ENCODE results near the gene SATL1.
"Not testable (repeated sequence)": the region's sequence is repeated elsewhere in the genome, so short reads cannot be mapped to it uniquely, and the experiment has no call there.

The SATL1 gene

GRCh38 chrX:85109235-85109634 lies 134.3 kb downstream of the SATL1 start:
- no peak for DNase-seq (ENCODE audit: low spot score)

GRCh38 chrX:85108165-85108564 lies 135.4 kb downstream of the SATL1 start:
- DNase-seq (ENCODE audit: low spot score), result no peak

- DNase-seq (ENCODE audit: low spot score), result no peak
Observed at GRCh38 chrX:85107407-85107806, 136.2 kb downstream of the SATL1 start.

GRCh38 chrX:85089321-85089840 lies 154.2 kb downstream of the SATL1 start:
- DNase-seq (ENCODE audit: low spot score), result no peak

- DNase-seq (ENCODE audit: low spot score), result peak; percentile 19
Observed at GRCh38 chrX:85084770-85085393, 158.7 kb downstream of the SATL1 start.

GRCh38 chrX:85077247-85077646 lies 166.3 kb downstream of the SATL1 start:
- not testable (repeated sequence) for DNase-seq (ENCODE audit: low spot score)

GRCh38 chrX:85065512-85066198 lies 177.9 kb downstream of the SATL1 start:
- no peak for DNase-seq (ENCODE audit: low spot score)

- no peak for DNase-seq (ENCODE audit: low spot score)
Observed at GRCh38 chrX:85052636-85053343, 190.8 kb downstream of the SATL1 start.

- DNase-seq (ENCODE audit: low spot score), result no peak
Observed at GRCh38 chrX:85052205-85052604, 191.4 kb downstream of the SATL1 start.

- no peak for DNase-seq (ENCODE audit: low spot score)
Observed at GRCh38 chrX:85051627-85052026, 192.0 kb downstream of the SATL1 start.
